ENCODE measurements around the gene SEMA4D.
"Not testable (repeated sequence)": the region's sequence is repeated elsewhere in the genome, so short reads cannot be mapped to it uniquely, and the experiment has no call there.

Gene SEMA4D

GRCh38 chr9:89347651-89348050, 150.3 kb downstream of the SEMA4D start:
- no peak for DNase-seq

- DNase-seq: no peak
These were observed 151.2 kb downstream of the SEMA4D start for GRCh38 chr9:89346696-89347095.

- no peak for DNase-seq
These were observed 152.4 kb downstream of the SEMA4D start for GRCh38 chr9:89345476-89345875.

GRCh38 chr9:89343812-89344211, 154.1 kb downstream of the SEMA4D start:
- not testable (repeated sequence) for DNase-seq

- no peak for DNase-seq
These were observed 155.0 kb downstream of the SEMA4D start for GRCh38 chr9:89342948-89343347.

- no peak for DNase-seq
These were observed 155.7 kb downstream of the SEMA4D start for GRCh38 chr9:89342213-89342612.

- no peak for DNase-seq
These were observed 157.6 kb downstream of the SEMA4D start for GRCh38 chr9:89340332-89340731.

GRCh38 chr9:89339807-89340206, 158.1 kb downstream of the SEMA4D start:
- no peak for DNase-seq

GRCh38 chr9:89330513-89330912, 167.4 kb downstream of the SEMA4D start:
- DNase-seq: no peak

GRCh38 chr9:89329917-89330316, 168.0 kb downstream of the SEMA4D start:
- DNase-seq: no peak

- no peak for DNase-seq
These were observed 169.8 kb downstream of the SEMA4D start for GRCh38 chr9:89328064-89328463.

GRCh38 chr9:89325733-89326132, 172.2 kb downstream of the SEMA4D start:
- DNase-seq: no peak

GRCh38 chr9:89323390-89323789, 174.5 kb downstream of the SEMA4D start:
- no peak for DNase-seq

GRCh38 chr9:89319015-89319905, 178.7 kb downstream of the SEMA4D start:
- no peak for DNase-seq

- peak; percentile 94 for DNase-seq
These were observed 179.5 kb downstream of the SEMA4D start, which contains the start of gene SECISBP2 for GRCh38 chr9:89318123-89319014. Gene SECISBP2, plus strand, starts transcription at chr9:89318500. Its CDS starts 77 bp downstream, at chr9:89318577.

GRCh38 chr9:89317282-89317681, 180.6 kb downstream of the SEMA4D start:
- DNase-seq: no peak

- no peak for DNase-seq
These were observed 182.4 kb downstream of the SEMA4D start for GRCh38 chr9:89315482-89315881.

- no peak for DNase-seq
These were observed 183.0 kb downstream of the SEMA4D start for GRCh38 chr9:89314955-89315354.

- DNase-seq: no peak
These were observed 184.1 kb downstream of the SEMA4D start for GRCh38 chr9:89313842-89314241.

GRCh38 chr9:89312222-89312571, 185.7 kb downstream of the SEMA4D start:
- DNase-seq: no peak

- DNase-seq: no peak
These were observed 186.3 kb downstream of the SEMA4D start for GRCh38 chr9:89311346-89312221.

All from NCI-H774 (cell line).